ENCODE results near the gene SHH.

DNA sequence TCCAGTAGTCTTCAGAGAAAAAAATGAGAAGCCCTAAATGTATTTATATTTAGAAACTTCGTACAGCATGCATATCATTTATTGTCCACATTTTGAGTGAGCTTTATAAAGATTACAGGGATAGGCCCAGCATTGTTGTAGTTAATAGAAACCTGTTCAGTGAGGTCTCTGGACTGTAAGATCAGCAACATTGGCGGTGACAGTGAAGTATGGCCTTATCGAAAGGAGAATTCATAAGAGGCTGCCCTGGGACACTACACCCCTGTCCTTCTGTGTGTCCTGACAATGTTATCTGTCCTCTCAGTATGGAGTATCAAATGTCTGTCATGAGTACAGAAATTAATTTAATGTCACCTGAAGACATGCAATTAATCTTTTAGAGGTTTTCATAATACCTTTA lies 57.2 kb downstream of the SHH start:
- no peak for TF ChIP-seq POLR2A (IDR thresholded peaks at IDR 0.05)
- no peak for TF ChIP-seq EP300 (IDR thresholded peaks at IDR 0.05)
- no peak for TF ChIP-seq CTCF (IDR thresholded peaks at IDR 0.05)
- TF ChIP-seq POLR2AphosphoS5 (IDR thresholded peaks at IDR 0.05) = no peak

Data from upper lobe of left lung (tissue), 4 donors.